Gastrocnemius medialis (tissue), 4 donors: ENCODE data around the gene DIAPH3. TPM values are rescaled to one million over a fixed set of nuclear protein-coding genes. Genes with fewer than 3 reads are reported as not detected.

Experiments
- ATAC-seq, 2 donors: fragments of 150-250 bp; one replicate each; pipeline ENCODE4 v1.9.1; 2016
- DNase-seq, 2 donors: peaks; one replicate each; pipeline ENCODE4 v3.0.0-alpha.2; 2019
- H3K27ac ChIP-seq, 4 donors: fragments of 200-600 bp; sonication (generic); 1 replicate in 1 of 4; 2 replicates in 3 of 4; pipeline ENCODE4 v1.5.1; 2016 to 2018; ENCODE audit warnings: mild to moderate bottlenecking in 2 of 4, moderate library complexity in 1 of 4
- H3K27me3 ChIP-seq, 3 donors: fragments of 200-600 bp; sonication (generic) in 2 of 3; 1 replicate in 1 of 3; 2 replicates in 2 of 3; pipeline versions ENCODE4 v1.5.1 to v1.6.0; 2016 to 2019; ENCODE audit warnings: mild to moderate bottlenecking in 1 of 3, moderate library complexity in 1 of 3
- H3K36me3 ChIP-seq, 2 donors: fragments of 200-600 bp; sonication (generic) in 1 of 2; one replicate each; pipeline ENCODE4 v1.5.1; 2017 to 2018
- H3K4me1 ChIP-seq, 2 donors: fragments of 200-600 bp; sonication (generic) in 1 of 2; one replicate each; pipeline ENCODE4 v1.5.1; 2016 to 2017; ENCODE audit warnings: mild to moderate bottlenecking in 2 of 2
- H3K4me3 ChIP-seq, 4 donors: fragments of 200-600 bp; sonication (generic) in 3 of 4; 1 replicate in 1 of 4; 2 replicates in 3 of 4; pipeline ENCODE4 v1.5.1; 2016 to 2019; ENCODE audit warnings: mild to moderate bottlenecking in 2 of 4
- H3K9me3 ChIP-seq, 3 donors: fragments of 200-600 bp; sonication (generic) in 2 of 3; 1 replicate in 1 of 3; 2 replicates in 2 of 3; pipeline ENCODE4 v1.5.1; 2016 to 2019
- POLR2A ChIP-seq, 2 donors: fragments of 450-650 bp; IDR thresholded peaks; one replicate each; pipeline ENCODE4 v1.6.1; 2017; ENCODE audit warnings: antibody characterized with exemption in 2 of 2, mild to moderate bottlenecking in 2 of 2, moderate library complexity in 2 of 2
- in situ Hi-C, 4 donors: fragments of 200-750 bp; cut with MboI; loops; one replicate each; pipeline versions ENCODE4 v1.15.0 to v1.8.0; 2017; ENCODE audit warnings: low sequenced_read_pairs in 4 of 4
- intact Hi-C: fragments of 100-400 bp; cut with DNase I; formaldehyde crosslinking; loops from one replicate; pipeline ENCODE4 v1.15.1; 2023; ENCODE audit warnings: low total_unique reads
- total RNA-seq, 4 donors: library from RNA; depleted of rRNA; stranded (reverse); fragments of >200 nt; gene quantifications; one replicate each; pipeline versions ENCODE4 v1.1.0 to v1.2.3, GENCODE V29; 2016
- TF ChIP-seq, protein P1 (sequence below), 5 experiments: fragments of 450-650 bp in 3 of 5; fragments of 200-600 bp in 2 of 5; sonication (generic) in 2 of 5; IDR thresholded peaks in 4 of 5; conservative IDR thresholded peaks in 1 of 5; 1 replicate in 4 of 5; 2 replicates in 1 of 5; pipeline ENCODE4 v1.5.1; 2016 to 2019; ENCODE audit warnings: antibody characterized with exemption in 5 of 5, mild to moderate bottlenecking in 3 of 5, moderate library complexity in 3 of 5

Gene DIAPH3
- total RNA-seq, 4 donors from 2014 or later = 0.13 TPM; not detected in 3

DNA sequence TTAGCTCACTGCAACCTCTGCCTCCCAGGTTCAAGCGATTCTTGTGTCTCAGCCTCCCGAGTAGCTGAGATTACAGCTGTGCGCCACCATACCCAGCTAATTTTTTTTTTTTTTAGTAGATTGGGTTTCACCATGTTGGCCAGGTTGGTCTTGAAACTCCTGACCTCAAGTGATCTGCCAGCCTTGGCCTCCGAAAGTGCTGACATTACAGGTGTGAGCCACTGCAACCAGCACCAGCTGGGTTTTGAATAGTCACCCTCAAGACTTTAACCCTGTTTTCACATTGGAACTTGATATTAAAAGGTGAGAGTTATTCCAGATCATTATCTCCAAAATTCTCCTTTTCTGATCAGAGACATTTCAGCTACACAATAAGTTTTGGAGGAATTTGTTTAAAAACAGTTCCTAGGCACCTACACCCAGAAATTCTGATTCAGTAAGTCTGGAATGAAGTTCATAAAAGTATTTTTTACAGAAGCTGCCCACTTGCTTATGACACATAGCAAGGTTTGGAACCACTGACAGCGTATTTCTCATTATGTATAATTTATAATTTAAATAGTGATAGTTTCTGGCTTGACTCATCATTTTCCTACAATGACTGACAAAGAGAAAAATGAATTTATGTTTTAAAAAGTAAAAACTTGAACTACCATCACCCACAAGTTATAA, 417.3 kb downstream of the DIAPH3 start:
- no peaks in the 10 kb centered on the region for H3K9me3 ChIP-seq
- H3K4me1 ChIP-seq = no peaks in the 10 kb centered on the region
- no peak overlapping the region for H3K4me3 ChIP-seq
- no peaks in the 10 kb centered on the region for H3K36me3 ChIP-seq
- no peaks in the 10 kb centered on the region for H3K27me3 ChIP-seq
- ATAC-seq (no peak), DNase-seq (no peak)
- in situ Hi-C loops = no loop called here
- intact Hi-C loops = no loop called here
- TF ChIP-seq POLR2A (IDR thresholded peaks at IDR 0.05) = no peak
- TF ChIP-seq, protein P1, sequence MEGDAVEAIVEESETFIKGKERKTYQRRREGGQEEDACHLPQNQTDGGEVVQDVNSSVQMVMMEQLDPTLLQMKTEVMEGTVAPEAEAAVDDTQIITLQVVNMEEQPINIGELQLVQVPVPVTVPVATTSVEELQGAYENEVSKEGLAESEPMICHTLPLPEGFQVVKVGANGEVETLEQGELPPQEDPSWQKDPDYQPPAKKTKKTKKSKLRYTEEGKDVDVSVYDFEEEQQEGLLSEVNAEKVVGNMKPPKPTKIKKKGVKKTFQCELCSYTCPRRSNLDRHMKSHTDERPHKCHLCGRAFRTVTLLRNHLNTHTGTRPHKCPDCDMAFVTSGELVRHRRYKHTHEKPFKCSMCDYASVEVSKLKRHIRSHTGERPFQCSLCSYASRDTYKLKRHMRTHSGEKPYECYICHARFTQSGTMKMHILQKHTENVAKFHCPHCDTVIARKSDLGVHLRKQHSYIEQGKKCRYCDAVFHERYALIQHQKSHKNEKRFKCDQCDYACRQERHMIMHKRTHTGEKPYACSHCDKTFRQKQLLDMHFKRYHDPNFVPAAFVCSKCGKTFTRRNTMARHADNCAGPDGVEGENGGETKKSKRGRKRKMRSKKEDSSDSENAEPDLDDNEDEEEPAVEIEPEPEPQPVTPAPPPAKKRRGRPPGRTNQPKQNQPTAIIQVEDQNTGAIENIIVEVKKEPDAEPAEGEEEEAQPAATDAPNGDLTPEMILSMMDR (IDR thresholded peaks at IDR 0.05 in 4 of 5, conservative IDR thresholded peaks at IDR 0.05 in 1 of 5) = no peak
- no peak overlapping the region for H3K27ac ChIP-seq

GRCh38 chr13:59745392-59745788, 418.3 kb downstream of the DIAPH3 start:
- H3K9me3 ChIP-seq = no peaks in the 10 kb centered on the region
- TF ChIP-seq, protein P1 (IDR thresholded peaks at IDR 0.05 in 4 of 5, conservative IDR thresholded peaks at IDR 0.05 in 1 of 5) = no peak
- TF ChIP-seq POLR2A (IDR thresholded peaks at IDR 0.05) = no peak
- H3K4me3 ChIP-seq = no peak overlapping the region
- ATAC-seq = no peak
- no peaks in the 10 kb centered on the region for H3K36me3 ChIP-seq
- no peak for DNase-seq
- intact Hi-C loops = no loop called here
- no peak overlapping the region for H3K27ac ChIP-seq
- no peaks in the 10 kb centered on the region for H3K4me1 ChIP-seq
- H3K27me3 ChIP-seq = no peaks in the 10 kb centered on the region
- in situ Hi-C loops = no loop called here

- no peaks in the 10 kb centered on the region for H3K4me1 ChIP-seq
- no peaks in the 10 kb centered on the region for H3K36me3 ChIP-seq
- H3K27ac ChIP-seq = no peak overlapping the region
- H3K4me3 ChIP-seq = no peak overlapping the region
- DNase-seq (no peak), ATAC-seq (no peak)
- in situ Hi-C loops = no loop called here
- H3K9me3 ChIP-seq = no peaks in the 10 kb centered on the region
- H3K27me3 ChIP-seq = no peaks in the 10 kb centered on the region
- intact Hi-C loops = no loop called here
- TF ChIP-seq, protein P1 (IDR thresholded peaks at IDR 0.05 in 4 of 5, conservative IDR thresholded peaks at IDR 0.05 in 1 of 5) = no peak
- TF ChIP-seq POLR2A (IDR thresholded peaks at IDR 0.05) = no peak
Measured at GRCh38 chr13:59744747-59745391, 418.9 kb downstream of the DIAPH3 start.

- ATAC-seq (no peak), DNase-seq (no peak)
- no peaks in the 10 kb centered on the region for H3K9me3 ChIP-seq
- in situ Hi-C loops = no loop called here
- no peak overlapping the region for H3K27ac ChIP-seq
- H3K4me1 ChIP-seq = no peaks in the 10 kb centered on the region
- no peaks in the 10 kb centered on the region for H3K27me3 ChIP-seq
- intact Hi-C loops = no loop called here
- no peak overlapping the region for H3K4me3 ChIP-seq
- H3K36me3 ChIP-seq = no peaks in the 10 kb centered on the region
- TF ChIP-seq POLR2A (IDR thresholded peaks at IDR 0.05) = no peak
- TF ChIP-seq, protein P1 (IDR thresholded peaks at IDR 0.05 in 4 of 5, conservative IDR thresholded peaks at IDR 0.05 in 1 of 5) = no peak
Measured at GRCh38 chr13:59743195-59743594, 420.5 kb downstream of the DIAPH3 start.
